CD4-positive, alpha-beta memory T cell (primary cell): ENCODE measurements around the gene PHLDB1. TPM values are rescaled to one million over a fixed set of nuclear protein-coding genes. Genes with fewer than 3 reads are reported as not detected.
"Not testable (repeated sequence)": the region's sequence is repeated elsewhere in the genome, so short reads cannot be mapped to it uniquely, and the experiment has no call there.

Experiments
- CTCF ChIA-PET: fragments of 350-600 bp; sonication (Branson Sonifier 250); formaldehyde crosslinking; loops from one replicate; lab custom pipeline; 2021; ENCODE audit warnings: inconsistent platforms; ENCODE audit not compliant: partially characterized antibody; lab: Charles Lee
- POLR2A ChIA-PET: fragments of 350-600 bp; sonication (Branson Sonifier 250); formaldehyde crosslinking; loops from one replicate; lab custom pipeline; 2021; ENCODE audit not compliant: partially characterized antibody; lab: Charles Lee
- DNase-seq, 5 donors: peaks; one replicate each; pipeline versions ENCODE4 v3.0.0 to v3.0.0-alpha.2; 2020 to 2022; ENCODE audit warnings: mixed read lengths in 1 of 5
- H3K27ac ChIP-seq: one replicate; pipeline ENCODE4 v1.7.0; 2013; ENCODE audit warnings: low read depth, low read length
- H3K27me3 ChIP-seq: 2 replicates; pipeline ENCODE4 v1.7.0; 2013; ENCODE audit warnings: mild to moderate bottlenecking, low read length, moderate library complexity; ENCODE audit not compliant: insufficient read depth
- H3K36me3 ChIP-seq: 2 replicates; pipeline ENCODE4 v1.7.0; 2013; ENCODE audit warnings: mild to moderate bottlenecking, low read length, moderate library complexity; ENCODE audit not compliant: insufficient read depth
- H3K4me1 ChIP-seq: 2 replicates; pipeline ENCODE4 v1.7.0; 2013; ENCODE audit warnings: mild to moderate bottlenecking, low read length, moderate library complexity; ENCODE audit not compliant: insufficient read depth
- H3K4me3 ChIP-seq, 2 donors: one replicate each; pipeline ENCODE4 v1.7.0; 2013; ENCODE audit warnings: low read length in 2 of 2, mild to moderate bottlenecking in 1 of 2
- H3K9me3 ChIP-seq, 2 donors: one replicate each; pipeline ENCODE4 v1.7.0; 2013; ENCODE audit warnings: low read length in 2 of 2, control low read depth in 1 of 2; ENCODE audit not compliant: control insufficient read depth in 1 of 2
- H3K27ac Mint-ChIP-seq, 7 donors: one replicate each; pipeline ENCODE4 v1.8.0; 2020 to 2021; ENCODE audit warnings: mixed read lengths in 7 of 7, mild to moderate bottlenecking in 6 of 7, inconsistent platforms in 3 of 7, moderate library complexity in 3 of 7
- H3K27me3 Mint-ChIP-seq, 2 donors: one replicate each; pipeline ENCODE4 v1.8.0; 2020 to 2021; ENCODE audit warnings: mixed read lengths in 2 of 2
- H3K36me3 Mint-ChIP-seq, 2 donors: one replicate each; pipeline ENCODE4 v1.8.0; 2020 to 2021; ENCODE audit warnings: mixed read lengths in 2 of 2, inconsistent platforms in 1 of 2, mild to moderate bottlenecking in 1 of 2
- H3K4me1 Mint-ChIP-seq, 4 donors: one replicate each; pipeline ENCODE4 v1.8.0; 2020 to 2021; ENCODE audit warnings: mixed read lengths in 4 of 4, mild to moderate bottlenecking in 1 of 4
- H3K4me3 Mint-ChIP-seq, 8 donors: one replicate each; pipeline ENCODE4 v1.8.0; 2020 to 2021; ENCODE audit warnings: mixed read lengths in 8 of 8, mild to moderate bottlenecking in 7 of 8, moderate library complexity in 6 of 8, inconsistent platforms in 3 of 8
- H3K9me3 Mint-ChIP-seq, 8 donors: one replicate each; pipeline ENCODE4 v1.8.0; 2020 to 2021; ENCODE audit warnings: mixed read lengths in 8 of 8, mild to moderate bottlenecking in 5 of 8, inconsistent platforms in 3 of 8, moderate library complexity in 1 of 8
- intact Hi-C: fragments of 100-400 bp; cut with micrococcal nuclease; formaldehyde crosslinking; loops from one replicate; pipeline ENCODE4 v1.15.1; 2023
- polyA plus RNA-seq, 2 donors: library from polyadenylated mRNA; unstranded; fragments of 300-500 nt; fragmentation: Illumina TruSeq; gene quantifications; one replicate each; pipeline ENCODE4 v1.2.3, GENCODE V29; 2021
- total RNA-seq, 2 experiments: library from RNA; stranded (reverse); gene quantifications; one replicate each; pipeline ENCODE4 v1.2.3, GENCODE V29; 2021

PHLDB1 gene
- total and polyA plus RNA-seq, 4 experiments from 2014 or later: 0.34 to 3.9 (median 2.1) TPM

DNA sequence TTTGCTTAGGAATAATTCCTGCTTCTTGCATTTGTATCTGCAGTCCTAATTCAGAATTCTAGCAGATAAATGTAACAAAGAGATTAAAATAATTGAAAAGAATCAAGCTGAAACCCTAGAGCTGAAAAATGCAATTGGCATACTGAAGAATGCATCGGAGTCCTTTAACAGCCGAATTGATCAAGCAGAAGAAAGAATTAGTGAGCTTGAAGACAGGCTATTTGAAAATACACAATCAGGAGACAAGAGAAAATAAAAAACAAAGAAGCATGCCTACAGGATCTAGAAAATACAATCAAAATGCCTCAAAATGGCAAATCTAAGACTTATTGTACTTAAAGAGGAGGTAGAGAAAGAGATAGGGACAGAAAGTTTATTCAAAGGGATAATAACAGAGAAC lies 63.8 kb downstream of the PHLDB1 start:
- Histone ChIP-seq H3K27me3 (no peaks in the 10 kb centered on the region), H3K4me1 (peaks cover 3% of the 10 kb centered on the region), H3K27ac (no peak overlapping the region), H3K36me3 (no peaks in the 10 kb centered on the region), H3K4me3 (no peak overlapping the region), H3K9me3 (no peaks in the 10 kb centered on the region)
- peak overlapping the region in 1 of 7 donors; percentile 2 for H3K27ac Mint-ChIP-seq
- POLR2A ChIA-PET: no interaction called here
- peaks cover 2 to 4% (median 3%) of the 10 kb centered on the region in 4 donors for H3K4me1 Mint-ChIP-seq
- no peak overlapping the region for H3K4me3 Mint-ChIP-seq
- peaks cover 4 to 8% of the 10 kb centered on the region in 2 donors for H3K27me3 Mint-ChIP-seq
- intact Hi-C loops: no loop called here
- H3K36me3 Mint-ChIP-seq: no peaks in the 10 kb centered on the region
- no peak for DNase-seq
- peaks cover 0 to 17% (median 5%) of the 10 kb centered on the region in 8 donors for H3K9me3 Mint-ChIP-seq
- CTCF ChIA-PET: no interaction called here

DNA sequence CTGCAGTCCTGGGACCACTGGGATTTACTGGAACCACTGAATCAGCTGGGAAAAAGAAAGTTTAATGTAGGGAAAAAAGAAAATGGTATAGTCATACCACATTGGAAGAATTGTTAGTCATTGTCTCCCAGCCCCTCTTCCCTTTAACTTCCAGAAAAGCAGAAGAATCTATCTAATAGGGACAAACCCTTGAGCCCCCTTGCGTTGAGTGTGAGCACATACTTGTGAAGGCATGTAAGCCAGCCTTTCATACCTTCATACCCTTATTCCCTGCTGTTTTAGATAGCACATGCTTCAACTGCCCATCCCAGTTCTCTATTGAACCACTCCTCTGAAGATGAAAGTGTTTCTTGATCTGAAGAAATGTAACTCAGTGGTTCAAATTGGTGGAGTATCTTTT lies 65.4 kb downstream of the PHLDB1 start:
- no peaks in the 10 kb centered on the region for H3K9me3 ChIP-seq
- CTCF ChIA-PET: no interaction called here
- H3K4me3 ChIP-seq: no peak overlapping the region
- Mint-ChIP-seq H3K4me1 (no peaks in the 10 kb centered on the region), H3K9me3 (peaks cover 0 to 23% (median 8%) of the 10 kb centered on the region in 8 donors), H3K27me3 (peaks cover 4 to 6% of the 10 kb centered on the region in 2 donors), H3K4me3 (no peak overlapping the region), H3K36me3 (peaks cover 0 to 3% of the 10 kb centered on the region in 2 donors), H3K27ac (no peak overlapping the region)
- POLR2A ChIA-PET: no interaction called here
- no peaks in the 10 kb centered on the region for H3K27me3 ChIP-seq
- no peak for DNase-seq
- no peaks in the 10 kb centered on the region for H3K36me3 ChIP-seq
- no peaks in the 10 kb centered on the region for H3K4me1 ChIP-seq
- intact Hi-C loops: no loop called here
- no peak overlapping the region for H3K27ac ChIP-seq

- Mint-ChIP-seq H3K36me3 (peaks cover 0 to 3% of the 10 kb centered on the region in 2 donors), H3K4me3 (no peak overlapping the region), H3K9me3 (peaks cover 0 to 23% (median 8%) of the 10 kb centered on the region in 8 donors), H3K27ac (no peak overlapping the region), H3K4me1 (no peaks in the 10 kb centered on the region), H3K27me3 (peaks cover 4 to 6% of the 10 kb centered on the region in 2 donors)
- ChIA-PET CTCF (interaction anchor here (0.9 to 1.0 kb wide), 2 partner anchors 10 to 16 kb away, joined by 4 read pairs; no protein-coding TSS in a partner anchor), POLR2A (interaction anchor here (0.6 kb wide), 1 partner anchor 541 kb away, joined by 3 read pairs; no protein-coding TSS in a partner anchor)
- Histone ChIP-seq H3K27me3 (no peaks in the 10 kb centered on the region), H3K4me1 (no peaks in the 10 kb centered on the region), H3K9me3 (no peaks in the 10 kb centered on the region), H3K4me3 (no peak overlapping the region), H3K36me3 (no peaks in the 10 kb centered on the region), H3K27ac (no peak overlapping the region)
- intact Hi-C loops: no loop called here
- DNase-seq: no peak
Measured at GRCh38 chr11:118673361-118674081, 66.1 kb downstream of the PHLDB1 start.

- Mint-ChIP-seq H3K27me3 (peaks cover 4 to 6% of the 10 kb centered on the region in 2 donors), H3K27ac (no peak overlapping the region), H3K9me3 (peaks cover 0 to 23% (median 8%) of the 10 kb centered on the region in 8 donors), H3K36me3 (peaks cover 0 to 3% of the 10 kb centered on the region in 2 donors), H3K4me3 (no peak overlapping the region), H3K4me1 (no peaks in the 10 kb centered on the region)
- H3K36me3 ChIP-seq: no peaks in the 10 kb centered on the region
- DNase-seq: no peak
- H3K4me3 ChIP-seq: no peak overlapping the region
- no peaks in the 10 kb centered on the region for H3K4me1 ChIP-seq
- no peak overlapping the region for H3K27ac ChIP-seq
- ChIA-PET CTCF (interaction anchor here (0.9 to 1.0 kb wide), 2 partner anchors 11 to 16 kb away, joined by 4 read pairs; no protein-coding TSS in a partner anchor), POLR2A (interaction anchor here (0.6 kb wide), 1 partner anchor 540 kb away, joined by 3 read pairs; no protein-coding TSS in a partner anchor)
- no peaks in the 10 kb centered on the region for H3K27me3 ChIP-seq
- intact Hi-C loops: no loop called here
- no peaks in the 10 kb centered on the region for H3K9me3 ChIP-seq
Measured at GRCh38 chr11:118674082-118674435, 66.6 kb downstream of the PHLDB1 start.

DNA sequence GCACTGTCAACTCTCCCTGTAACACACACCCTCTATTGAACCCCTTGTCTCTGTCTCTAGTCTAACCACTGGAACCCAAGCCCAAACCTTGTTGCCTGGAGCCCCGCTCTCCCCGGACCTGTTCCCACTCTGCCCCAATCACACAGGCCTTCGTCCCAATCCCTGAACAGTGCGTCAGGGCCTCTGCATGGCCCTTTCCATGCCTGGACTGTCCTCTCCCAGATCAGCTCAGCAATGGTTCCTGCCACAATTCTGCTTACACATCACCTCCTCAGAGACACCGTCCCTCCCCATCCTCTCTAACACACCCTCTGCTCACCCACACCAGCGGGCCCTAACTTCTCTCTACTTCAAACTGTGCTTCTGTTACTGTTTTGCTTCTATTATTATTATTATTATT lies 70.6 kb downstream of the PHLDB1 start:
- peaks cover 0 to 2% of the 10 kb centered on the region in 2 donors for H3K27me3 Mint-ChIP-seq
- intact Hi-C loops: no loop called here
- H3K9me3 Mint-ChIP-seq: peaks cover 0 to 6% (median 4%) of the 10 kb centered on the region in 8 donors
- no peaks in the 10 kb centered on the region for H3K9me3 ChIP-seq
- no peaks in the 10 kb centered on the region for H3K4me1 ChIP-seq
- ChIA-PET POLR2A (no interaction called here), CTCF (no interaction called here)
- no peak overlapping the region for H3K27ac ChIP-seq
- H3K4me3 Mint-ChIP-seq: peak overlapping the region in 1 of 8 donors; percentile 43
- no peaks in the 10 kb centered on the region for H3K27me3 ChIP-seq
- H3K4me1 Mint-ChIP-seq: no peaks in the 10 kb centered on the region
- H3K4me3 ChIP-seq: no peak overlapping the region
- peaks cover 0 to 3% of the 10 kb centered on the region in 2 donors for H3K36me3 Mint-ChIP-seq
- H3K36me3 ChIP-seq: no peaks in the 10 kb centered on the region
- H3K27ac Mint-ChIP-seq: peak overlapping the region in 1 of 7 donors; percentile 14
- no peak for DNase-seq

GRCh38 chr11:118678908-118679307 lies 71.5 kb downstream of the PHLDB1 start:
- H3K36me3 ChIP-seq, H3K9me3 Mint-ChIP-seq, H3K4me1 ChIP-seq, H3K4me1 Mint-ChIP-seq, DNase-seq, H3K27me3 ChIP-seq, H3K4me3 Mint-ChIP-seq, H3K36me3 Mint-ChIP-seq, H3K9me3 ChIP-seq, H3K27ac ChIP-seq, H3K27me3 Mint-ChIP-seq, CTCF ChIA-PET, POLR2A ChIA-PET, intact Hi-C loops, H3K4me3 ChIP-seq: not testable (repeated sequence)
- peak overlapping the region in 1 of 7 donors; percentile 17 for H3K27ac Mint-ChIP-seq

DNA sequence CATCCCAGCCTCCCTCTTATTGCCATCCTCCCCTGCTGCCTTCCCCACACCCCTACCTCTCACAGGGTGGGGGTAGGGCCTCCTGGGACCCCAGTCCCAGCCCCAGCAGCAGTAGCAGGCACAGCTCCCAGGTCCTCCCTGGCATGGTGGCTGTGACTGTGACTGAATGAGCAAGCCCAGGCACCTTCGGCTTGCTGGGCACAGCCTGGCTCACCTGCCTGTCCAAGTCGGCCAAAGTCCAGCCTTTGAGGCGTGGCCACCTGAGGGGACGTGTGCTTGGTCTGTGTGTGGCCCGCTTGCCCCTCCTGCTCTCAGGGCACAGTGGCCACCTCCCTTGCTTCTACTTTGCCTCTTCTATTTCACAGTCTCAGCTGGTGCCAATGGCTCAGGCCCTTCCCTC lies 72.1 kb downstream of the PHLDB1 start, which contains the start of gene TREH:
Gene TREH, minus strand, starts transcription at position 168 of the 400 bp plus-strand sequence. Its CDS starts 23 bp downstream, at position 145.
- no peaks in the 10 kb centered on the region for H3K36me3 ChIP-seq
- CTCF ChIA-PET: interaction anchor here (1.0 to 1.3 kb wide), 2 partner anchors 9 to 10 kb away, joined by 3 to 5 read pairs; no protein-coding TSS in a partner anchor
- H3K4me3 Mint-ChIP-seq: no peak within 1 kb of the TSS

More for the DNA sequence above, 72.1 kb downstream of the PHLDB1 start, which contains the start of gene TREH:
- H3K4me1 ChIP-seq: no peaks in the 10 kb centered on the region
- no peaks in the 10 kb centered on the region for H3K27me3 ChIP-seq
- H3K4me3 ChIP-seq: no peak within 1 kb of the TSS
- intact Hi-C loops: no loop called here
- Mint-ChIP-seq H3K27ac (peak within 1 kb of the TSS in 1 of 7 donors; percentile 17), H3K27me3 (peaks cover 0 to 2% of the 10 kb centered on the region in 2 donors), H3K36me3 (peaks cover 0 to 3% of the 10 kb centered on the region in 2 donors), H3K4me1 (no peaks in the 10 kb centered on the region), H3K9me3 (peaks cover 0 to 6% (median 4%) of the 10 kb centered on the region in 8 donors)
- no peaks in the 10 kb centered on the region for H3K9me3 ChIP-seq
- POLR2A ChIA-PET: no interaction called here
- H3K27ac ChIP-seq: no peak within 1 kb of the TSS
- DNase-seq: no peak
